ENCODE measurements around the gene RYR3.

The RYR3 gene

DNA sequence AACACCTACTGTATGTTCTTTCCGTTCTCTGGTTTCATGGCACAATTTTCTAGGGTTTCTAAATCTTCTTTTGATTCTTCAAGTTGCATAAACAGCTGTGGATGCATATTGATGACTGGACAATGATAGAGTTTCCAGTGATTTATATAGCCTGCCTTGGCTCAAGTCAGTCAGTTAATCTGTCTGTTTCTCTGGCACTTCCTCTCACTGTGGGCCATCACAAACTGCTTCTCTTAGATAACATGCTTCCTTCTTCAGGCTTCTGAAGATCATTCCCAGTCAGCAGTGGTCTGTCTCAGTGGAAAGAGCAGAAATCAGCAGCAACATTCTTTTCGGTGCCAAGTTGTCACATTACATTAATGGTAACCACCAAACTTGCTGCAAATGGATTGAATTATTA is 207.2 kb downstream of the RYR3 start:
- no peak overlapping the region for H4K8ac ChIP-seq (ENCODE audit: low read length)
- no peak overlapping the region for H3K4me2 ChIP-seq (ENCODE audit: low read length, poor library complexity, severe bottlenecking)
- H3K4me3 ChIP-seq (ENCODE audit: insufficient read depth in 1 of 2, low read depth in 1 of 2, low read length in 2 of 2): no peak overlapping the region
- H3K9ac ChIP-seq (ENCODE audit: low read length): no peak overlapping the region
- no peak overlapping the region for H3K14ac ChIP-seq (ENCODE audit: low read length in 2 of 2)
- no peak overlapping the region for H3K23ac ChIP-seq (ENCODE audit: low read length in 2 of 2)
- no peak overlapping the region for H2BK120ac ChIP-seq (ENCODE audit: low read depth, low read length)
- H2AK5ac ChIP-seq (ENCODE audit: low read length, severe bottlenecking): no peak overlapping the region
- H3K36me3 ChIP-seq (ENCODE audit: control insufficient read depth in 1 of 2, insufficient read depth in 2 of 2, low read depth in 1 of 2, low read length in 2 of 2): no peaks in the 10 kb centered on the region
- no peak overlapping the region for H4K91ac ChIP-seq (ENCODE audit: low read length)
- no peak for DNase-seq
- no peak overlapping the region for H2BK15ac ChIP-seq (ENCODE audit: low read depth, poor library complexity, severe bottlenecking)
- H3K4me1 ChIP-seq (ENCODE audit: control insufficient read depth, insufficient read depth, low read depth, low read length): no peaks in the 10 kb centered on the region
- no peak overlapping the region for H3K27ac ChIP-seq (ENCODE audit: low read length, poor library complexity, severe bottlenecking)
- H3K18ac ChIP-seq (ENCODE audit: low read depth in 1 of 2, low read length in 2 of 2): no peak overlapping the region
- no CpG with 5 or more reads among the region's 2 CpGs for whole genome bisulfite sequencing
- H3K27me3 ChIP-seq (ENCODE audit: control insufficient read depth in 1 of 2, insufficient read depth in 1 of 2, low read length in 2 of 2): peaks cover 14 to 26% of the 10 kb centered on the region in 2 experiments
- H2BK12ac ChIP-seq (ENCODE audit: low read length in 2 of 2): no peak overlapping the region
- no peak overlapping the region for H2BK5ac ChIP-seq (ENCODE audit: low read depth, low read length, poor library complexity, severe bottlenecking)
- H3K79me1 ChIP-seq (replicated peaks; ENCODE audit: low read length, poor library complexity, severe bottlenecking): peaks cover 2% of the 10 kb centered on the region
- no peak overlapping the region for H3K4ac ChIP-seq (ENCODE audit: low read depth in 1 of 2, low read length in 2 of 2)
- H2AFZ ChIP-seq (ENCODE audit: low read depth, low read length): no peak overlapping the region
- peaks cover 2% of the 10 kb centered on the region for H3K9me3 ChIP-seq (ENCODE audit: control insufficient read depth, low read length)

DNA sequence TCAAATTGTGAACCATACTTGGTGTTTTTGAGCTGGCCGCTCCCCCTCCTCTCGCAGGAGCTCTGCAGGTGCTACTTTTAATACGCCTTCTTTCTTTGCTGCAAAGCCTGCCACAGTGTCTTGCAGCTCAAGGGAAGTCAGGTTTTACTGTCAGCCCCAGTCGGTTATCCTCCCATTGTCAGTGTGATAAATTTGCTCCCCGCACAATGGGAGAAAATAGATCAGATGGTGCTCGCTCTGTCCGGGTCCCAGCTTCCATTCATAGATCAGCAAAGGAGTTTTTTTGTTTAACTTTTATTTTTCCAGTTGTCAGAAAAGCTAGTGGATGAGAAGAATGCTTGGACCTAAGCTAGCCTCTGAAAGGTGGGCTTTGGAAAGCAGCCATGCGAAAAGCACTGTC is 207.7 kb downstream of the RYR3 start:
- Histone ChIP-seq H3K9ac (ENCODE audit: low read length) (no peak overlapping the region), H3K36me3 (ENCODE audit: control insufficient read depth in 1 of 2, insufficient read depth in 2 of 2, low read depth in 1 of 2, low read length in 2 of 2) (no peaks in the 10 kb centered on the region), H3K27ac (ENCODE audit: low read length, poor library complexity, severe bottlenecking) (no peak overlapping the region), H2BK120ac (ENCODE audit: low read depth, low read length) (no peak overlapping the region), H3K14ac (ENCODE audit: low read length in 2 of 2) (no peak overlapping the region), H2AFZ (ENCODE audit: low read depth, low read length) (no peak overlapping the region), H3K4me2 (ENCODE audit: low read length, poor library complexity, severe bottlenecking) (no peak overlapping the region), H3K4me1 (ENCODE audit: control insufficient read depth, insufficient read depth, low read depth, low read length) (no peaks in the 10 kb centered on the region), H4K8ac (ENCODE audit: low read length) (no peak overlapping the region), H3K79me1 (replicated peaks; ENCODE audit: low read length, poor library complexity, severe bottlenecking) (peaks cover 1% of the 10 kb centered on the region), H3K27me3 (ENCODE audit: control insufficient read depth in 1 of 2, insufficient read depth in 1 of 2, low read length in 2 of 2) (peaks cover 10 to 26% of the 10 kb centered on the region in 2 experiments), H4K91ac (ENCODE audit: low read length) (no peak overlapping the region), H3K18ac (ENCODE audit: low read depth in 1 of 2, low read length in 2 of 2) (no peak overlapping the region), H2BK15ac (ENCODE audit: low read depth, poor library complexity, severe bottlenecking) (no peak overlapping the region), H3K23ac (ENCODE audit: low read length in 2 of 2) (no peak overlapping the region), H3K4me3 (ENCODE audit: insufficient read depth in 1 of 2, low read depth in 1 of 2, low read length in 2 of 2) (no peak overlapping the region), H2BK5ac (ENCODE audit: low read depth, low read length, poor library complexity, severe bottlenecking) (no peak overlapping the region), H3K9me3 (ENCODE audit: control insufficient read depth, low read length) (peaks cover 2% of the 10 kb centered on the region), H2BK12ac (ENCODE audit: low read length in 2 of 2) (no peak overlapping the region), H3K4ac (ENCODE audit: low read depth in 1 of 2, low read length in 2 of 2) (no peak overlapping the region), H2AK5ac (ENCODE audit: low read length, severe bottlenecking) (no peak overlapping the region)
- no peak for DNase-seq
- 92% methylated on average over 7 of the region's 8 CpGs for WGBS

DNA sequence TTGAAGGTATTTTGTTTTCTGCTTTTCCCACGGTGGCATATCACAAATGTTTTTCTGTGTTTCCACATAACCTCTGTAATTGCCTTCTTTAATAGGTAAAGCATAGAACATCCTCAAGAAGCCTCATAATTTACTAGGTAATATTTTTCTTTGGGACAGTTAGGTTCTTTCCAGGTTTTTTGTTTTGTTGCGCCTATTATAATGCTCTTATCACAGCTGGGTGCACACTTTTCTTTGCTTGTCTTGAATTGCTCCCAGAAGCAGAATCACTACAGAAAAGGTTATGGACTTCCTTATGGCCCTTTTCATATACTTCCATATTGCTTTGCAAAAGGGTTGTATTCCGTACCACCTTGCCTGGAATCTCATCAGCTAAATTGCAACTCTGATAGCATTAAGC is 213.5 kb downstream of the RYR3 start:
- Histone ChIP-seq H2BK12ac (ENCODE audit: low read length in 2 of 2) (no peak overlapping the region), H3K36me3 (ENCODE audit: control insufficient read depth in 1 of 2, insufficient read depth in 2 of 2, low read depth in 1 of 2, low read length in 2 of 2) (no peaks in the 10 kb centered on the region), H3K27ac (ENCODE audit: low read length, poor library complexity, severe bottlenecking) (no peak overlapping the region), H4K8ac (ENCODE audit: low read length) (no peak overlapping the region), H3K4ac (ENCODE audit: low read depth in 1 of 2, low read length in 2 of 2) (no peak overlapping the region), H3K4me1 (ENCODE audit: control insufficient read depth, insufficient read depth, low read depth, low read length) (peaks cover 2% of the 10 kb centered on the region), H4K91ac (ENCODE audit: low read length) (no peak overlapping the region), H3K23ac (ENCODE audit: low read length in 2 of 2) (no peak overlapping the region), H2AK5ac (ENCODE audit: low read length, severe bottlenecking) (no peak overlapping the region), H3K4me2 (ENCODE audit: low read length, poor library complexity, severe bottlenecking) (no peak overlapping the region), H3K9ac (ENCODE audit: low read length) (no peak overlapping the region), H3K14ac (ENCODE audit: low read length in 2 of 2) (no peak overlapping the region), H3K18ac (ENCODE audit: low read depth in 1 of 2, low read length in 2 of 2) (no peak overlapping the region), H2BK120ac (ENCODE audit: low read depth, low read length) (no peak overlapping the region), H3K4me3 (ENCODE audit: insufficient read depth in 1 of 2, low read depth in 1 of 2, low read length in 2 of 2) (no peak overlapping the region), H3K27me3 (ENCODE audit: control insufficient read depth in 1 of 2, insufficient read depth in 1 of 2, low read length in 2 of 2) (peaks cover 18% of the 10 kb centered on the region in 2 experiments), H2AFZ (ENCODE audit: low read depth, low read length) (no peak overlapping the region), H3K79me1 (replicated peaks; ENCODE audit: low read length, poor library complexity, severe bottlenecking) (no peaks in the 10 kb centered on the region), H2BK5ac (ENCODE audit: low read depth, low read length, poor library complexity, severe bottlenecking) (no peak overlapping the region), H3K9me3 (ENCODE audit: control insufficient read depth, low read length) (peaks cover 2% of the 10 kb centered on the region), H2BK15ac (ENCODE audit: low read depth, poor library complexity, severe bottlenecking) (no peak overlapping the region)
- whole genome bisulfite sequencing: 97% methylated on average over 2 of the region's 3 CpGs
- no peak for DNase-seq

DNA sequence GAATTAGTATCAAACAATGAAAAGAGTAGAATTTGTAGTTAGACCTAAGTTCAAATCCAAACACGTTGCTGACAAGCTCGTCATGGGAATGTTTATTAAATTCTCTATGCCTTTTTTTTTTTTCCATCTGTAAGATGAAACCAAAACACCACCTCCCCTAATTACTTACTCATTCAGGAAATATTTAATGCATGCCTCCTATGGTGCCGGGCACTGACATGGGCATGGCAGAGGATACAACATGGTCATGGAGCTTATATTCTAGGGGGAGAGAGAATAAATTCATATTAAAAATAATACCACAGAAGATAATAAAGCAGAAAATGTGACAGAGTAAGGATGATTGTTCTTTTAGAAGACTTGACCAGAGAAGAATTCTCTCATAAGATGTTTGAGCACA is 215.8 kb downstream of the RYR3 start:
- H2AFZ ChIP-seq (ENCODE audit: low read depth, low read length): no peak overlapping the region
- H3K9ac ChIP-seq (ENCODE audit: low read length): no peak overlapping the region
- no peak overlapping the region for H3K23ac ChIP-seq (ENCODE audit: low read length in 2 of 2)
- no peak overlapping the region for H3K14ac ChIP-seq (ENCODE audit: low read length in 2 of 2)
- H3K4me1 ChIP-seq (ENCODE audit: control insufficient read depth, insufficient read depth, low read depth, low read length): peaks cover 2% of the 10 kb centered on the region
- H2BK120ac ChIP-seq (ENCODE audit: low read depth, low read length): no peak overlapping the region
- DNase-seq: no peak
- H4K91ac ChIP-seq (ENCODE audit: low read length): no peak overlapping the region
- H3K36me3 ChIP-seq (ENCODE audit: control insufficient read depth in 1 of 2, insufficient read depth in 2 of 2, low read depth in 1 of 2, low read length in 2 of 2): no peaks in the 10 kb centered on the region
- H3K27me3 ChIP-seq (ENCODE audit: control insufficient read depth in 1 of 2, insufficient read depth in 1 of 2, low read length in 2 of 2): peaks cover 11 to 19% of the 10 kb centered on the region in 2 experiments
- H3K18ac ChIP-seq (ENCODE audit: low read depth in 1 of 2, low read length in 2 of 2): no peak overlapping the region
- no peak overlapping the region for H3K4ac ChIP-seq (ENCODE audit: low read depth in 1 of 2, low read length in 2 of 2)
- no peaks in the 10 kb centered on the region for H3K79me1 ChIP-seq (replicated peaks; ENCODE audit: low read length, poor library complexity, severe bottlenecking)
- WGBS: 81% methylated on average over 3 of the region's 3 CpGs
- H2BK5ac ChIP-seq (ENCODE audit: low read depth, low read length, poor library complexity, severe bottlenecking): no peak overlapping the region
- peaks cover 2% of the 10 kb centered on the region for H3K9me3 ChIP-seq (ENCODE audit: control insufficient read depth, low read length)
- H3K4me2 ChIP-seq (ENCODE audit: low read length, poor library complexity, severe bottlenecking): no peak overlapping the region
- H2BK15ac ChIP-seq (ENCODE audit: low read depth, poor library complexity, severe bottlenecking): no peak overlapping the region
- H2BK12ac ChIP-seq (ENCODE audit: low read length in 2 of 2): no peak overlapping the region
- H4K8ac ChIP-seq (ENCODE audit: low read length): no peak overlapping the region
- no peak overlapping the region for H2AK5ac ChIP-seq (ENCODE audit: low read length, severe bottlenecking)
- no peak overlapping the region for H3K27ac ChIP-seq (ENCODE audit: low read length, poor library complexity, severe bottlenecking)
- no peak overlapping the region for H3K4me3 ChIP-seq (ENCODE audit: insufficient read depth in 1 of 2, low read depth in 1 of 2, low read length in 2 of 2)

Measured in mesenchymal stem cell (in vitro differentiated cells and primary cell).